Measurements from ENCODE around the gene TUBGCP2. TPM values are rescaled to one million over a fixed set of nuclear protein-coding genes. Genes with fewer than 3 reads are reported as not detected.

Gene TUBGCP2
- total RNA-seq, 1 experiment from 2014 or later, result 35.4 TPM

GRCh38 chr10:133309100-133309719 is 538 bp upstream of the TUBGCP2 start (continued):
- TF ChIP-seq, protein P1, sequence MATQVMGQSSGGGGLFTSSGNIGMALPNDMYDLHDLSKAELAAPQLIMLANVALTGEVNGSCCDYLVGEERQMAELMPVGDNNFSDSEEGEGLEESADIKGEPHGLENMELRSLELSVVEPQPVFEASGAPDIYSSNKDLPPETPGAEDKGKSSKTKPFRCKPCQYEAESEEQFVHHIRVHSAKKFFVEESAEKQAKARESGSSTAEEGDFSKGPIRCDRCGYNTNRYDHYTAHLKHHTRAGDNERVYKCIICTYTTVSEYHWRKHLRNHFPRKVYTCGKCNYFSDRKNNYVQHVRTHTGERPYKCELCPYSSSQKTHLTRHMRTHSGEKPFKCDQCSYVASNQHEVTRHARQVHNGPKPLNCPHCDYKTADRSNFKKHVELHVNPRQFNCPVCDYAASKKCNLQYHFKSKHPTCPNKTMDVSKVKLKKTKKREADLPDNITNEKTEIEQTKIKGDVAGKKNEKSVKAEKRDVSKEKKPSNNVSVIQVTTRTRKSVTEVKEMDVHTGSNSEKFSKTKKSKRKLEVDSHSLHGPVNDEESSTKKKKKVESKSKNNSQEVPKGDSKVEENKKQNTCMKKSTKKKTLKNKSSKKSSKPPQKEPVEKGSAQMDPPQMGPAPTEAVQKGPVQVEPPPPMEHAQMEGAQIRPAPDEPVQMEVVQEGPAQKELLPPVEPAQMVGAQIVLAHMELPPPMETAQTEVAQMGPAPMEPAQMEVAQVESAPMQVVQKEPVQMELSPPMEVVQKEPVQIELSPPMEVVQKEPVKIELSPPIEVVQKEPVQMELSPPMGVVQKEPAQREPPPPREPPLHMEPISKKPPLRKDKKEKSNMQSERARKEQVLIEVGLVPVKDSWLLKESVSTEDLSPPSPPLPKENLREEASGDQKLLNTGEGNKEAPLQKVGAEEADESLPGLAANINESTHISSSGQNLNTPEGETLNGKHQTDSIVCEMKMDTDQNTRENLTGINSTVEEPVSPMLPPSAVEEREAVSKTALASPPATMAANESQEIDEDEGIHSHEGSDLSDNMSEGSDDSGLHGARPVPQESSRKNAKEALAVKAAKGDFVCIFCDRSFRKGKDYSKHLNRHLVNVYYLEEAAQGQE (IDR thresholded peaks at IDR 0.05; ENCODE audit: low read depth), result no peak
- TF ChIP-seq ZFX (IDR thresholded peaks at IDR 0.05) (no peak), RAD21 (IDR thresholded peaks at IDR 0.05; ENCODE audit: low read depth) (no peak), POLR2A (IDR thresholded peaks at IDR 0.05; ENCODE audit: borderline replicate concordance, extremely low read depth, insufficient read depth, insufficient read length) (no peak), POLR2AphosphoS5 (IDR thresholded peaks at IDR 0.05; ENCODE audit: low read depth, low read length) (no peak; the same call in 1 of the 2 replicates), EZH2phosphoT487 (IDR thresholded peaks at IDR 0.05; ENCODE audit: borderline replicate concordance) (no peak), CBX3 (IDR thresholded peaks at IDR 0.05; ENCODE audit: low read depth) (no peak), JUND (IDR thresholded peaks at IDR 0.05) (no peak), TCF7L2 (IDR thresholded peaks at IDR 0.05; ENCODE audit: borderline replicate concordance, extremely low read depth, insufficient read depth, insufficient read length) (no peak), SP1 (IDR thresholded peaks at IDR 0.05; ENCODE audit: low read depth) (0 out of 2 replicates have a peak, but pooled peaks have one; percentile 6), CEBPB (IDR thresholded peaks at IDR 0.05; ENCODE audit: low read depth) (no peak), ZNF274 (IDR thresholded peaks at IDR 0.05; ENCODE audit: low read depth, low read length) (no peak), SRF (IDR thresholded peaks at IDR 0.05; ENCODE audit: low read depth) (no peak)
- TF ChIP-seq, protein P2, sequence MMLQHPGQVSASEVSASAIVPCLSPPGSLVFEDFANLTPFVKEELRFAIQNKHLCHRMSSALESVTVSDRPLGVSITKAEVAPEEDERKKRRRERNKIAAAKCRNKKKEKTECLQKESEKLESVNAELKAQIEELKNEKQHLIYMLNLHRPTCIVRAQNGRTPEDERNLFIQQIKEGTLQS (IDR thresholded peaks at IDR 0.05), result no peak
- TF ChIP-seq, protein P3, sequence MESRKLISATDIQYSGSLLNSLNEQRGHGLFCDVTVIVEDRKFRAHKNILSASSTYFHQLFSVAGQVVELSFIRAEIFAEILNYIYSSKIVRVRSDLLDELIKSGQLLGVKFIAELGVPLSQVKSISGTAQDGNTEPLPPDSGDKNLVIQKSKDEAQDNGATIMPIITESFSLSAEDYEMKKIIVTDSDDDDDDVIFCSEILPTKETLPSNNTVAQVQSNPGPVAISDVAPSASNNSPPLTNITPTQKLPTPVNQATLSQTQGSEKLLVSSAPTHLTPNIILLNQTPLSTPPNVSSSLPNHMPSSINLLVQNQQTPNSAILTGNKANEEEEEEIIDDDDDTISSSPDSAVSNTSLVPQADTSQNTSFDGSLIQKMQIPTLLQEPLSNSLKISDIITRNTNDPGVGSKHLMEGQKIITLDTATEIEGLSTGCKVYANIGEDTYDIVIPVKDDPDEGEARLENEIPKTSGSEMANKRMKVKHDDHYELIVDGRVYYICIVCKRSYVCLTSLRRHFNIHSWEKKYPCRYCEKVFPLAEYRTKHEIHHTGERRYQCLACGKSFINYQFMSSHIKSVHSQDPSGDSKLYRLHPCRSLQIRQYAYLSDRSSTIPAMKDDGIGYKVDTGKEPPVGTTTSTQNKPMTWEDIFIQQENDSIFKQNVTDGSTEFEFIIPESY (IDR thresholded peaks at IDR 0.05; ENCODE audit: extremely low read depth, insufficient replicate concordance, low read length), result no peak
